Keratinocyte (primary cell): ENCODE measurements around the gene LEO1.

Experiments used
- EZH2 ChIP-seq: IDR thresholded peaks from one replicate; pipeline ENCODE4 v1.6.1; 2012; ENCODE audit warnings: inconsistent platforms, mild to moderate bottlenecking, low read length, moderate library complexity
- TF ChIP-seq, protein P1 (sequence below), 3 experiments: IDR thresholded peaks in 1 of 3; conservative IDR thresholded peaks in 1 of 3; optimal IDR thresholded peaks in 1 of 3; 2 replicates in 2 of 3; 3 replicates in 1 of 3; pipeline versions ENCODE3 to v1.5.1; 2011; ENCODE audit warnings: low read length in 3 of 3, mild to moderate bottlenecking in 3 of 3, moderate library complexity in 2 of 3, control low read depth in 1 of 3, inconsistent platforms in 1 of 3; ENCODE audit not compliant: insufficient read depth in 2 of 3; ENCODE audit errors: extremely low read depth in 1 of 3

DNA sequence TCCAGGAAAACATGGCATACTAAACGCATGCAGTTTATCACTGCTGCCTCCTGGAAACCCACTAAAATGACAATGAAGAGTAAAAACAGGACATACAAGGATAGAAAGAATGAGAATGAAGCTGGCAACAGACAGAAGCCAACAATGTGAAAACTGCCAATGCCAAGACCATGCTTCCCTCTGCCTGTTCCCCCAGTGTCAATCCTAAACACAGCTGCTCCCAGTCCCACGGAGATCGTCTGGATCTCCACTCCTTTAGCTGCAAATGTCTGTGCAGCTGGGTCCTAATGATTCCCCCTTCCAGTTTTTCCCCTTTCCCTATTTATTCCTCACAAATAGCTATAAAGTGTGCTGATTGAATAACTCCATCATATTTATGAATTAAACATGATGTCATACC lies 16.1 kb downstream of the LEO1 start:
- TF ChIP-seq, protein P1, sequence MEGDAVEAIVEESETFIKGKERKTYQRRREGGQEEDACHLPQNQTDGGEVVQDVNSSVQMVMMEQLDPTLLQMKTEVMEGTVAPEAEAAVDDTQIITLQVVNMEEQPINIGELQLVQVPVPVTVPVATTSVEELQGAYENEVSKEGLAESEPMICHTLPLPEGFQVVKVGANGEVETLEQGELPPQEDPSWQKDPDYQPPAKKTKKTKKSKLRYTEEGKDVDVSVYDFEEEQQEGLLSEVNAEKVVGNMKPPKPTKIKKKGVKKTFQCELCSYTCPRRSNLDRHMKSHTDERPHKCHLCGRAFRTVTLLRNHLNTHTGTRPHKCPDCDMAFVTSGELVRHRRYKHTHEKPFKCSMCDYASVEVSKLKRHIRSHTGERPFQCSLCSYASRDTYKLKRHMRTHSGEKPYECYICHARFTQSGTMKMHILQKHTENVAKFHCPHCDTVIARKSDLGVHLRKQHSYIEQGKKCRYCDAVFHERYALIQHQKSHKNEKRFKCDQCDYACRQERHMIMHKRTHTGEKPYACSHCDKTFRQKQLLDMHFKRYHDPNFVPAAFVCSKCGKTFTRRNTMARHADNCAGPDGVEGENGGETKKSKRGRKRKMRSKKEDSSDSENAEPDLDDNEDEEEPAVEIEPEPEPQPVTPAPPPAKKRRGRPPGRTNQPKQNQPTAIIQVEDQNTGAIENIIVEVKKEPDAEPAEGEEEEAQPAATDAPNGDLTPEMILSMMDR (optimal IDR thresholded peaks at IDR 0.05 in 1 of 3, IDR thresholded peaks at IDR 0.05 in 1 of 3, conservative IDR thresholded peaks at IDR 0.05 in 1 of 3; ENCODE audit: extremely low read depth in 1 of 3, insufficient read depth in 2 of 3, low read length in 3 of 3), result no peak
- no peak for TF ChIP-seq EZH2
